Measurements from ENCODE around the gene FOLR3. TPM values are rescaled to one million over a fixed set of nuclear protein-coding genes. Genes with fewer than 3 reads are reported as not detected.

Gene FOLR3
- total RNA-seq, 1 experiment from 2014 or later: not detected

DNA sequence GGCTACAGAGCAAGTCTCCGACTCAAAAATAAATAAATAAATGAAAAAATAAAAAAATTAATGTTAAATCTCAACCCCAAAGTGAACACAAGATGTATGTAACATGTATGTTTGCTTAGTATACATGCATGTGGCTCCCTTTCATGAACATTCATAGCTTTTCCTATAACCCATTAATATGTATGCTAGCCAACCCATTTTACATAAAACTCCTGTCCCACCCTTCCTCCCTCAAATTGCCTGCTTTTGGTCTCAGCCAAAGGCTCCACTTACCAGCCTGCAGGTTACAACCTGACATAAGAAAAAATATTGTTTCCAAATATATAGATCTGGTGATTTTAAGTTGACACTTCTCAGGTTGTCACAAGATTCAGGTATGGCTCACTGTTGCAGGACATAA lies 52.7 kb downstream of the FOLR3 start (continued):
- no peak for TF ChIP-seq FOSL1 (IDR thresholded peaks at IDR 0.05; ENCODE audit: low read depth)
- TF ChIP-seq, protein P1, sequence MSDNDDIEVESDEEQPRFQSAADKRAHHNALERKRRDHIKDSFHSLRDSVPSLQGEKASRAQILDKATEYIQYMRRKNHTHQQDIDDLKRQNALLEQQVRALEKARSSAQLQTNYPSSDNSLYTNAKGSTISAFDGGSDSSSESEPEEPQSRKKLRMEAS (IDR thresholded peaks at IDR 0.05): no peak
- no peak for TF ChIP-seq CBX3 (IDR thresholded peaks at IDR 0.05; ENCODE audit: low read depth)
- TF ChIP-seq SRF (IDR thresholded peaks at IDR 0.05; ENCODE audit: low read depth): no peak
- TF ChIP-seq, protein P2, sequence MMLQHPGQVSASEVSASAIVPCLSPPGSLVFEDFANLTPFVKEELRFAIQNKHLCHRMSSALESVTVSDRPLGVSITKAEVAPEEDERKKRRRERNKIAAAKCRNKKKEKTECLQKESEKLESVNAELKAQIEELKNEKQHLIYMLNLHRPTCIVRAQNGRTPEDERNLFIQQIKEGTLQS (IDR thresholded peaks at IDR 0.05): no peak

Other genes with a start within 250 kb of the FOLR3 start
- gene XNDC1N, start 207.1 kb upstream of the FOLR3 start, total RNA-seq (2021; ENCODE audit: unreplicated experiment): 7.5 TPM
- 24.5 TPM for gene RNF121, start 206.7 kb upstream of the FOLR3 start, total RNA-seq (2021; ENCODE audit: unreplicated experiment)
- gene IL18BP, start 136.8 kb upstream of the FOLR3 start, total RNA-seq (2021; ENCODE audit: unreplicated experiment): 9.8 TPM
- 133 TPM for gene NUMA1, start 55.2 kb upstream of the FOLR3 start, total RNA-seq (2021; ENCODE audit: unreplicated experiment)
- 10.8 TPM for gene LRRC51, start 54.9 kb upstream of the FOLR3 start, total RNA-seq (2021; ENCODE audit: unreplicated experiment)
- gene LAMTOR1, start 32.4 kb upstream of the FOLR3 start, total RNA-seq (2021; ENCODE audit: unreplicated experiment): 63.9 TPM
- not detected for gene TOMT, start 29.8 kb upstream of the FOLR3 start, total RNA-seq (2021; ENCODE audit: unreplicated experiment)
- 65.6 TPM for gene ANAPC15, start 23.0 kb upstream of the FOLR3 start, total RNA-seq (2021; ENCODE audit: unreplicated experiment)
- gene FOLR1, start 56.4 kb downstream of the FOLR3 start, total RNA-seq (2021; ENCODE audit: unreplicated experiment): 4.8 TPM
- gene FOLR2, start 81.1 kb downstream of the FOLR3 start, total RNA-seq (2021; ENCODE audit: unreplicated experiment): not detected
- 132 TPM for gene INPPL1, start 89.0 kb downstream of the FOLR3 start, total RNA-seq (2021; ENCODE audit: unreplicated experiment)
- not detected for gene PHOX2A, start 108.5 kb downstream of the FOLR3 start, total RNA-seq (2021; ENCODE audit: unreplicated experiment)

All from HCT116 (cell line).